Activated CD4-positive, alpha-beta T cell treated with anti-CD3 and anti-CD28 coated beads, Interleukin-2, amount 50 U/mL, for 48 hours (primary cell): Measurements from ENCODE around the gene MEGF11.

Experiments
- DNase-seq, 2 experiments: peaks; one replicate each; pipeline ENCODE4 v3.0.0-alpha.2; 2020

MEGF11 gene

GRCh38 chr15:66165856-66166255, 87.7 kb downstream of the MEGF11 start:
- DNase-seq, result no peak

GRCh38 chr15:66164788-66165187, 88.8 kb downstream of the MEGF11 start:
- DNase-seq, result no peak

GRCh38 chr15:66163553-66163952, 90.0 kb downstream of the MEGF11 start:
- DNase-seq, result no peak

- no peak for DNase-seq
Measured at GRCh38 chr15:66162286-66162685, 91.3 kb downstream of the MEGF11 start.

- DNase-seq, result no peak
Measured at GRCh38 chr15:66161575-66162118, 91.9 kb downstream of the MEGF11 start.

GRCh38 chr15:66161108-66161507, 92.4 kb downstream of the MEGF11 start:
- no peak for DNase-seq

- no peak for DNase-seq
Measured at GRCh38 chr15:66157507-66157906, 96.0 kb downstream of the MEGF11 start.

- no peak for DNase-seq
Measured at GRCh38 chr15:66156310-66156975, 97.1 kb downstream of the MEGF11 start.

GRCh38 chr15:66155065-66155464, 98.5 kb downstream of the MEGF11 start:
- DNase-seq, result no peak

- no peak for DNase-seq
Measured at GRCh38 chr15:66154581-66154980, 99.0 kb downstream of the MEGF11 start.

- DNase-seq, result no peak
Measured at GRCh38 chr15:66153549-66154415, 99.8 kb downstream of the MEGF11 start.

- DNase-seq, result no peak
Measured at GRCh38 chr15:66152650-66153049, 100.9 kb downstream of the MEGF11 start.

GRCh38 chr15:66151809-66152208, 101.7 kb downstream of the MEGF11 start:
- no peak for DNase-seq

- no peak for DNase-seq
Measured at GRCh38 chr15:66149871-66150270, 103.7 kb downstream of the MEGF11 start.

GRCh38 chr15:66148187-66148586, 105.4 kb downstream of the MEGF11 start:
- DNase-seq, result no peak

- DNase-seq, result no peak
Measured at GRCh38 chr15:66147440-66147839, 106.1 kb downstream of the MEGF11 start.

GRCh38 chr15:66145726-66146182, 107.8 kb downstream of the MEGF11 start:
- no peak for DNase-seq

GRCh38 chr15:66144978-66145725, 108.4 kb downstream of the MEGF11 start:
- no peak for DNase-seq

- DNase-seq, result no peak
Measured at GRCh38 chr15:66142285-66142684, 111.3 kb downstream of the MEGF11 start.

- DNase-seq, result no peak
Measured at GRCh38 chr15:66139591-66140207, 113.9 kb downstream of the MEGF11 start.

GRCh38 chr15:66138892-66139590, 114.5 kb downstream of the MEGF11 start:
- no peak for DNase-seq
